NCI-H748 treated with DMSO at 0.1 percent for 48 hours (cell line): ENCODE data around the gene EFCAB6.

Experiments used
- DNase-seq: peaks from one replicate; lab custom pipeline; 2025; lab: John Stamatoyannopoulos, UW

Gene EFCAB6

GRCh38 chr22:43570531-43571165 lies 241.5 kb downstream of the EFCAB6 start:
- DNase-seq = no peak

DNA sequence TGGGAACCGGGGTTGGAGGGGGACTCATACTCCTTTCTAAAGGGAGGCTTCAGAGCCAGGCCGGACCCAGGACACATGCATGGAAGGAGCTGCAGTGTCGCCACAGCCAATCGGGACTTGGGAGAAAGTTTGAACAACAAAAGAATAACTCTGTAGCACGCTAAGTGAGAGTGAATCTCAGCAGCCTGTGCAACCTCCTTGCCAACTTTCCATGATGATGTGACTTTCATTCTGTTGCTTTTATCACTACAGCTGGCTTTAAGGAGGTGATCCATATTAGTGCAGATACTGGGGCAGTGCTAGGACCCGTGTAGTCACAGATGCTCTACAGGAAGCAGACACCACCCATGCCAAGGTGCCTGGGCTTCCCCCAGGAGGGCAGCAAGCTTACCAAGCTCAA lies 243.0 kb downstream of the EFCAB6 start:
- DNase-seq = no peak

DNA sequence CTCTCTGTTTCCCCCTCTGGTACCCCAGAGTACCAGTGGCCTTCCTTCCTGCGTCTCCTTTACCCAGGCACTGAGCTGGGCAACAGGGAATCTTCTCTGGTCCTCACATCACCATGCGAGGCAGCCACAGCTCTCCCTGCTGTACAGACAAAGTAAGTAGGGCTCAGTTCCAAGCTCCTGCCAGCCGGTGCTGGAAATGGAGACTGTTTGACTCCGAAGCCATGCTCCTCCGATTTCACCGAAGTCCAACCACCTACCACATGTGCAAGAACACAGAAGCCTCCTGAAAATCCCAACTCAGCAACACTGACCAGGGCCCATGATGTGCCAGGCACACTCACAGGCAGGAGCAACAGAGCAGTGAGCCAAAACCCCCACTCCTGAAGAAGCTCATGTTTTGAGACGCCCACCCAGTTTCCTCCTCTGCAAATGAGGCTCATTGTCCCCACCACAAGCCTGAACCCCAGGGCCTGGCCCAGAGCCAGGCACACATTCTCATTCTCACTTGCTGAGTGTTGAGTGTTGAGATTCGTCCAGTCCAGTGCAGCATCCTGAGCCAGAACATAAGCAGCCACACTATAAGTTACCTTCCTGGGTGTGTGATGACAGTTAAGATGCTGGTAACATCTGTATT lies 244.3 kb downstream of the EFCAB6 start:
- DNase-seq = no peak

- no peak for DNase-seq
Measured at GRCh38 chr22:43566561-43567332, 245.4 kb downstream of the EFCAB6 start.

- no peak for DNase-seq
Measured at GRCh38 chr22:43566021-43566420, 246.1 kb downstream of the EFCAB6 start.

DNA sequence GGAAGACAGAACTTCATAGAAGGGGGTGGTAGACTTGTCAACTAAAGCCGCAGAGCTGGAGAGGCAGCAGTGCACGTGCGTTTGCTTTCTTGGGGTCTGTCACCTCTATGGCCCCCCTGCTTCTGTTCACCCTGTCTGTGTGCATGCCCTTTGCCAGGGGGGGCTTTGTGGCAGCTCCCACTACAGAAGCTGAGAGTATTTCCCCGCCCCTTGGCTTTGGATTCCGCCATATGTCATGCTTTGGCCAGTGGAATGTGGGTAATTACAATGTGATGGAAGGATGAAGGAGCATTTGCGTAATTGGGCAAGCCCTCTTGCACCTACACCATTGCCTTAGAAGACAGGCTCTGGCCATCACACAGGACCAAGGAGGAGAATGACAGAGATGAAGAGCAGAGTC lies 247.2 kb downstream of the EFCAB6 start:
- DNase-seq = no peak

DNA sequence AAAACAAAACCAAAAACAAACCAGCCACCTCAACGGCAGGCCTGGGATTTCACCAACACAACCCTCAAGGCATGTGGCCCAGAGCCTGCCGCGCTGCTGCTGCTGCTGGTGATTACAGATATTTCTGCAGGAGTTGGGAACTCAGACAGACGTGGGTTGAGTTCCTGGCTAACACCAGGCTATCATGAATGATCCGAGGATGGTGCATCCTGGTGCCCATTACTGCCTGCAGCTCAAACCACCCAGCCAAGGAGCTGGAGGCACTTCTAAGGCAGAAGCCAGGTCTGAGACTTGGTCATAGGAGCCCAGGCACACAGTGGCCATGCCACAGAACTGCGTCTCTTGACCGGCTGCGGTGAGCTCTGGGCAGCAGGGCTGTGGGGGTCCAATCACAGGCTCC lies 248.5 kb downstream of the EFCAB6 start:
- no peak for DNase-seq

GRCh38 chr22:43562843-43563242 lies 249.3 kb downstream of the EFCAB6 start:
- no peak for DNase-seq

- DNase-seq = no peak
Measured at GRCh38 chr22:43561415-43562178, 250.5 kb downstream of the EFCAB6 start.

GRCh38 chr22:43560651-43561050 lies 251.5 kb downstream of the EFCAB6 start:
- DNase-seq = no peak

GRCh38 chr22:43555561-43556515 lies 256.3 kb downstream of the EFCAB6 start:
- DNase-seq = no peak

DNA sequence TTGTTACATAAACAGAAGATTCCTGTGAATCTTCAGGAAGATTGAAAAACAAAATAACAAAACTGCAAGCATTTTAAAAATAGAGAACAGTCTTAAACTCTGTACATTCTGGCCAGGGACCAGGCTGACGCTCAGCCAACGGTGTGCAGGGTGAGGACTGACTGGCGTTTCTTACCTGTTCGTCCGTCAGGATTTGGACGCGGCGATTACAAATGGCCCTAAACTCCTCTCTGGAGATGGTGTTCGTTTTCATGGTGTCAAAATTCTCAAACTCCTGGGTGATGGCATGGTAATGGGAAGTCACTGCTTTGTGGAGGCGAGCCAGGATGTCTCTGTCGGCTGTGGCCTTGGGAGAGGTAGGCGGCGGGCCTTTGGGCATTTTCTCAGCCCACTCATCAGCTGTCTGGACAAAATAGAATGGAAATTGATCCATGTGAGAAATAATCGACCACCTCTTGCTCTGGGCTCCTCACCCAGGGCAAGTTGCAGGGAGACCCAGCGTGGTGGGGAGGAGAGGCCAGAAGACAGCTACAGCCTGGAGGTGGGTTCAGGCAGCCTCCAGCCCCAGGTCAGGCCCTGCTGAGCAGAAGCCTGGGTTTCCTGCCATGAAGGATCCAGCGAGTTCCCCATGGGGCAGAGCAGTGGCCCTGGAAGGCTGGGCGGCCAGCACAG lies 257.3 kb downstream of the EFCAB6 start:
- DNase-seq = no peak

- DNase-seq = no peak
Measured at GRCh38 chr22:43554259-43554636, 257.9 kb downstream of the EFCAB6 start.

DNA sequence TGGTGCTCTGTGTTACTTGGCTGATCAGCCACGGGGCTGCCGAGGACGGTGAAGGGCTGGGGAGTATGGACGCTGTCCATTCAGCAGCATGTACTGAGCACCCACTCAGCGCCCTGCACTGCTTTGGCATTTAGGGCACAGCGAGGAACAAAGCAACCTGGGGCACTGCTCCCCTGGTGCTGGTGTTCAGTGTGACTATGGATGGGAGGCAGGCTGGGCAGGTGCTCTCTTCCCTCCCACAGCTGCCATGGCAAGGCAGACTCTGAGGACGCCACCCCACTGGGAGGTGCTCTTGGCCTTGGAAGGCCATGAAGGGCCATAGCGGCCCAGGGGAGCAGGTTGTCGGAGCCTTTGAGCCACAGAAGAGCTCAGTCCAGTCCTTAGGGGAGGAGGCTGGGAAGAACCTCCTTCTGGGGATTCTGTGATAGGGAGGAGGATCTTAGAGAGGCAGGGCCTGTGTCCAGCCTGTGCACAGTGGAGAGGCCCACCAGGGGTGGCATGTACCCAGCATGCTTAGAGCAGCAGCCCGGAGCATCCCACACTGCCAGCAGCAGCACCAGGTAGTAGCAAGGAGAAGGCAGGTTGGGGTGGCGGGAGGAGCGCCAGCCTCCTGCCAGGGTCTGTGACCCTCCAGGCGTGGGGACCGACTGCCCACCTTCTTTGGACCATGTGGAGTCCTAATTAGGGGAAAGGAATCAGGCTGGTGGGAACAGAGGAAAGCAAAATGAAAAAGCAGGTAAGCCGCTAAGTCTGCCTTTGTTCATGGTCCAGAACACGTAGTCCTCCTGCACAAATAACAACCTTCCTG lies 258.4 kb downstream of the EFCAB6 start:
- no peak for DNase-seq

DNA sequence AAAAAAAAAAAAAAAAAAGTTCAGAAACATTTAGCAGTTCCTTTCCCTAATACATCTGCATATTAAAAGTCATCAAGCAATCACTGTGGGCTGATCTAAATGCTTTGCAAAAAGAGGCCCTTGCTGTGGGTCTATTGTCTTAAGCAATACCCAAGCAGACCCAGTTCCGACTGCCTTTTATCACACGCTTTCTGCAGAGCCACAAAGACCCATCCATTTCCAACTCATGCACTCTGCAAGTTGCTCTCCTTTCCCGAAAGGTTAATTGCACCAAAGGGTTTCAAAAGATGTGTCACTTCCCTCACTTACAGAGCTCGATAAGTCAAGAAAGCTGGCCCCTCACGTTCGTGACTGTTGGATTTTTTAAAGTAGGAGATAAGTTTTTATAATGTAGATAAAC lies 261.4 kb downstream of the EFCAB6 start:
- no peak for DNase-seq

DNA sequence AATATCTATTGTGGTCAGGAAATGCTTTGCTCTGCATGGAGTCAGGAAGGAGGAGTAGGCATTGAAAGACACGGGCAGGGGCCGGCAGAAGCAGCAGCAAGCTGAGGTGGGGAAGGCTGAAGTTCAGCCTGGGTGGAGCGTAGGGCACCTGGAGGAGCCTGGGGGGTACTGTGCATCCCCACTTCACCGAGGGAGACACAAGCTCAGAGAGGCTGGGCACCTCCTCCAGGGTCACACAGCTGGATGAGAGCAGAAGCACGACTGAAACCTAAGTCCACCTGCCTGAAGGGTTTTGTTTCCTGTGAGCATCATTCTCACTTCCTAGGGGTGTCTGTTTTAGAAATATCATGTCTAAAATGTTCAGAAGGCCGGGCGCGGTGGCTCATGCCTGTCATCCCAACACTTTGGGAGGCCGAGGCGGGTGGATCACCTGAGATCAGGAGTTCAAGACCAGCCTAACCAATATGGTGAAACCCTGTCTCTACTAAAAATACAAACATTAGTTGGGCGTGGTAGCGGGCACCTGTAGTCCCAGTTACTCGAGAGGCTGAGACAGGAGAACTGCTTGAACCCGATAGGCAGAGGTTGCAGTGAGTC lies 262.0 kb downstream of the EFCAB6 start:
- no peak for DNase-seq

DNA sequence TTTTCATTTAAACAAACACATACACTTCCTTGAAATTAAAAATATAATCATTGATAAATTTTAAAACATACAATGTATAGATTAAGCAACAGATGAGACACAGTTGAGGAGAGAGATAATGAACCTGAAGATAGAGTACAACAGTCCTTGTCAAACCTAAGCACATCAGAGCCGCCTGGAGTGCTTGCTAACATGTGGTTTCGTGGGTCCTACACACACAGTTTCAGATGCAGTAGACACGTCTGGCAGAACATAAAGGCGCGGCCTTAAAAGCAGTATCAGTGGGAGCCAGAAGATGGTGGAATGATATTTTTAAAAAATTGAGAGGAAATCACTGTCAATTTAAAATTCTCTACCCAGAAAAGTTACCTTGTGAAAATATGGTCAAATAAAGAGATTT lies 265.9 kb downstream of the EFCAB6 start:
- DNase-seq = no peak

GRCh38 chr22:43544289-43544673 lies 267.8 kb downstream of the EFCAB6 start:
- DNase-seq = no peak

DNA sequence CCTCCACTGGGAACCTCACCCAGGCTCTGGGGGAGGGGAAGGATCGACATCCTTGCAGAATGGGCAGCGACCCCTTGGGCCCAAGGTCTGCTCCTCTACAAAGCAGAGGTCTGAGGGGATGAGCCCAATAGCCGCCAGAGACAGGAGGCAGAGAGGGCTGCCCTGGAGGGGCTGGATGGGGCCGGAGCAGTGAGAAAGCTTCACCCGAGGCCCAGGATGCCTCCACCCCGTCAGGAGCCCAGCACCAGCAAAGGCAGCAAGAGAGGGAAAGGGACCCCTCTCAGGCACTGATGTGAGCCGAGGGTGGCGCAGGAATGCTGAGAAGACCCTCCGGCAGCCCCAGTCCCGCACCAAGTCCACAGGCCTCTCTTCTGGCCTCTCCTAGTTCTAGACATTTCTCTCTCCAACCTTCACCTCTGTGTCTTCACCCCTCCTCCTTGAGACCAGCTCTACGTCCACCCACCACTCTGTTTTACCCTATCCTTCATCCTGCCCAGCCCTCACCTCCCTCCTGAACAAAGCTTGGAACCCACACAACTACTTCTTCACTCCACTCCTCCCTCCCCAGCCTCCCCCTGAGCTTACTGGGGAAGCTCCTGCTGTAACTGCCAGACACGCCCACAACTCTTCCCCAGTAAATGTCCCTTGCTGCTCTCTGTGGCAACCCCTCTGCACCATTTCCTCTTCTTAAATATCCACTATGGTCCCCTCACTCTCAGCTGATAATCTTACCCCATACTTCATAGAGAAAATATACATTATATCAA lies 268.4 kb downstream of the EFCAB6 start:
- no peak for DNase-seq
